ENCODE measurements around the gene TMEM11.

GRCh38 chr17:21176773-21177395, 37.1 kb downstream of the TMEM11 start:
- TF ChIP-seq CTCF (IDR thresholded peaks at IDR 0.05; ENCODE audit: low read length) (no peak), EZH2 (optimal IDR thresholded peaks at IDR 0.05; ENCODE audit: low read depth, low read length) (no peak)

All from MM.1S (cell line).